HG03354 (cell line): ENCODE measurements around the gene SPOCK2.
"Not testable (repeated sequence)": the region's sequence is repeated elsewhere in the genome, so short reads cannot be mapped to it uniquely, and the experiment has no call there.

Experiments used
- ATAC-seq: cut with Tn5 transposase; IDR thresholded peaks from one replicate; pipeline ENCODE4 v1.9.1; 2021; ENCODE audit warnings: mild to moderate bottlenecking; ENCODE audit not compliant: unreplicated experiment, poor library complexity, severe bottlenecking

Gene SPOCK2, protein sequence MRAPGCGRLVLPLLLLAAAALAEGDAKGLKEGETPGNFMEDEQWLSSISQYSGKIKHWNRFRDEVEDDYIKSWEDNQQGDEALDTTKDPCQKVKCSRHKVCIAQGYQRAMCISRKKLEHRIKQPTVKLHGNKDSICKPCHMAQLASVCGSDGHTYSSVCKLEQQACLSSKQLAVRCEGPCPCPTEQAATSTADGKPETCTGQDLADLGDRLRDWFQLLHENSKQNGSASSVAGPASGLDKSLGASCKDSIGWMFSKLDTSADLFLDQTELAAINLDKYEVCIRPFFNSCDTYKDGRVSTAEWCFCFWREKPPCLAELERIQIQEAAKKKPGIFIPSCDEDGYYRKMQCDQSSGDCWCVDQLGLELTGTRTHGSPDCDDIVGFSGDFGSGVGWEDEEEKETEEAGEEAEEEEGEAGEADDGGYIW

DNA sequence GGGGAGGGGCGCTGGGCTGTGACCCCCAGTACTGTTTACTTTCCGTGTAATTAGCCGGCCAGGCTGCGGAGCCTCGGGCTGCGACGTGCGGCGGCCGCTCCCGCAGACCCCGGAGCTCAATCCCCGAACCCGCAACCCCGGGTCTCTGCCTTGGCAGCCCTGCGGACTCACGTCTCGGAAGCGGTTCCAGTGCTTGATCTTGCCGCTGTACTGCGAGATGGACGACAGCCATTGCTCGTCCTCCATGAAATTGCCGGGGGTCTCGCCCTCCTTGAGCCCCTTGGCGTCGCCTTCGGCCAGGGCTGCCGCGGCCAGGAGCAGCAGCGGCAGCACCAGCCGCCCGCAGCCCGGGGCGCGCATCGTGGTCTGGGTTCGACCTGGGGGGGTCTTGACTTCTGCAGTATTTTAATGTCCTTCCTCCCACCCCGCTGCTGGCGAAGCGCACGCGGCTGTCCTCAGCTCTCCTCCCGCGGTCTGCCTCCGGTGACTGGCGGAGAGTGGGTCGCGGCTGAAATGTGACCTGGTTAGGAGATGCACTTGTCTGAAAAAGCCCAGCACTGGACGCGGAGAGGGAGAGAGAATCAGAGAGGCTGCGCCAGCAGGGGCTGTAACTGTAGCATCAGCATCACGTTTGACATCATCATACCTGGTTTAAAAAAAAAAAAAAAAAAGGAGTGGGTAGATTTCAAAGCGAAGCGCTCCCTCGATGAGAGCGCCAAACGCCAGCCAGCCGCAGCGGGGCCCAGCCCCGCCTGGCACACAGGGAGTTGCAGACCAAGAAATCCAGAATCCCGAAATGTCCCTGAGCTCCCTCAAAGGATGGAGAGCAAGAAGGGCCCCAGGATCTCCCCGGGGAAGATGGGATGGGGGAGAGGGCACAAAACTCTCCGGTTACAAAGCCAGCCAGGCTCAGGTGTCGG, at the start of gene SPOCK2:
Gene SPOCK2 (minus strand): TSS at position 583 of the 920 bp plus-strand sequence. CDS start 223 bp downstream, at position 360.
- no peak for ATAC-seq

DNA sequence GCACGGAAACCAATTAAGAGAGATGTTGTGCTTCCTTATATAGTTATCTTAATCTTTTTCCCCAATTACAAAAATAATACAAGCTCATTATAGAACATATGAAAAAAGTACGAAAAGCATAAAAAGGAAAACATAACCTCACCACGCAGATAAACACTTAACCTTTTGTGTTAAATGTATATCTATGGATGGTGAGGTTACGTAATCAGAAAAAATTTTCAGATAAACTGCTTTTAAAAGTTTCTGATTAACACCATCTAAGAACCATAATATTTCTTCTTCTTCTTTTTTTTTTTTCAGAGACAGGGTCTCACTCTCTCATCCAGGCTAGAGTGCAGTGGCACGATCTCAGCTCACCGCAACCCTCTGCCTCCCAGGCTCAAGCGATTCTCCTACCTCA, 49.2 kb upstream of the SPOCK2 start:
- no peak for ATAC-seq

DNA sequence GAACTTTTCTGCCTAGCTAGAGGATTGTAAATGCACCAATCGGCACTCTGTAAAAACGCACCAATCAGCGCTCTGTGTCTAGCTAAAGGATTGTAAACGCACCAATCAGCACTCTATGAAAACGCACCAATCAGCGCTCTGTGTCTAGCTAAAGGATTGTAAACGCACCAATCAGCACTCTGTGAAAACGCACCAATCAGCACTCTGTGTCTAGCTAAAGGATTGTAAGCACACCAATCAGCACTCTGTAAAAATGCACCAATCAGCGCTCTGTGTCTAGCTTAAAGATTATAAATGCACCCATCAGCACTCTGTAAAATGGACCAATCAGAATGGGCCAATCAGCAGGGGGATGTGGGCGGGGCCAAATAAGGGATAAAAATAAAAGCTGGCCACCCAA, 47.9 kb upstream of the SPOCK2 start:
- not testable (repeated sequence) for ATAC-seq

DNA sequence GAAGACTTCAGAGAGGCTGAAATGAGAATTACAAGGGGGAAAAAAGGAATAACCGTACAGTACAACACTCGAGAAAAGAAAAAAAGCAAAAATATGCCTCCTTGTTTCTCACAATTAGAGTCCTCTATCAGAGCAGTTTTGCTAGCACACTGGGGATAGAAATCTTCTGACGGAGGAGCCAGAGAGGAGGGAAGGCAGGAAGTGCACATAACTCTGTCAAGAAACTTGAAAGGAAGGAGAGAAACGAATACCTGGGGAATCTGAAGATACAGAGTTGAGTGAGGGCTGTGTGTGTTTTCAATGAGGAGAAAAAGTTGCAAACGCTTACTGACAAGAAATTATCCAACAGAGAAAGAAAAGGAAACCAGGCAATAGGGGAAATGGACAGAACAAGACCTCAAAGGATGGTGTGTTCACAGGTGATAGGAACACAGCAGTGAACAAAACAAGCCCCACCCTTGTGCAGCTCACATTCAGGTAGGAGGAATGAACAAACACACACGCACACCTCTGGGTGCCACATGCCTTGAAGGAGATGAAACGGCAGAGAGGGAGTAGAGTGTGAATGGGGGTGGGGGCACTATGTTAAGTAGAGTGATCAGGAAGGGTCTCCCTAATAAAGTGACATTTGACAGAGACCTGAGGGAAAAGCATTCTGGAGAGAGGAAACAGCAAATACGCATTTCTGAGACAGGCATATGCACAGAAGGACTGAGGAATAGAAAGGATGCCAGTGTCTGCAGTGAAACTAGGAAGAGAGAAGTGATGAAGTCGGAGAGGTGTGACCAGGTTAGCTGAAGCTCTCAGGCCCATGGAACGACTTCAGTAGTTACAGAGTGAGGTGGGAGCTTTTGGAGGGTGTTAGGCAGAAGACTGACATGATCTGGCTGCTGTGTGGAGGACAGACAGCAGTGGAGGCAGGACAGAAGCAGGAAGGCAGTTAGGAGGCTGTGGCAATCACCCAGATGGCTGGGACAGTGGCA, 46.7 kb upstream of the SPOCK2 start:
- no peak for ATAC-seq

DNA sequence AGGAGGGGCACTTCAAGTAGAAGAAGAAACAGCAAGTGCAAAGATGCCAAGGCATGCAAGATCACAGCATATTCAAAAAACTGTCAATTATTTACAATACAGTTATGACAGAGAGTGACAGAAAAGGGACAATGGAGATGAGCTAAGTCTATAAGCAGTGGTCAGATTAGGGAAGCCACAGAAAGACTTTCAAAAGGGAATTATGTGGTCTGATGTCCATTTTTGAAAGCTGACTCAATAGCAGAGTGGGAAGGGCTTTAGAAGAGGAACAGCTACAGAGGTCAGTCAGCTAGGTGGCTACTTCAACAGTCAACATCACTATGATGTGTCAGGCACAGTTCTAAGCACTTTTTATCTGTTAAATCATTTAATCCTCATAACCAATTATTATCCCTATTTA, 45.2 kb upstream of the SPOCK2 start:
- peak; percentile 84 for ATAC-seq

DNA sequence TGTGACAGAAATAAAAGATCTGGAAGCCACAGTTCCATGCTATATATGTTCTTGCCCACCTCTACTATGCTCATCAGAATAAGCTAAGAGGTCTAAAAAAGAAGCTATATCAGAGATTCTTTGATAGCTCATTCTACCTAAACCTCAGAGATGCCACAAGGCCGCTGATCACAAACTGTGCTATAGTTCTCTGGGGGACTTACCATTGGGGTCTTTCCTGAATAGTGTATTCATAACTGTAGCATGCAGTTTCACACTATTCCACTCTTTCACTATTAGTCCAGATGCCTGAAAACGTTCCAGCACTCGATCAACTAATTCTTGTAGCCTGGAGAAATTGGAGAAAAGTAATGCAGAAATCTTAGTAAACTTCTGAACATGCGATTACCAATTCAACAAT, 44.5 kb upstream of the SPOCK2 start:
- ATAC-seq = no peak

DNA sequence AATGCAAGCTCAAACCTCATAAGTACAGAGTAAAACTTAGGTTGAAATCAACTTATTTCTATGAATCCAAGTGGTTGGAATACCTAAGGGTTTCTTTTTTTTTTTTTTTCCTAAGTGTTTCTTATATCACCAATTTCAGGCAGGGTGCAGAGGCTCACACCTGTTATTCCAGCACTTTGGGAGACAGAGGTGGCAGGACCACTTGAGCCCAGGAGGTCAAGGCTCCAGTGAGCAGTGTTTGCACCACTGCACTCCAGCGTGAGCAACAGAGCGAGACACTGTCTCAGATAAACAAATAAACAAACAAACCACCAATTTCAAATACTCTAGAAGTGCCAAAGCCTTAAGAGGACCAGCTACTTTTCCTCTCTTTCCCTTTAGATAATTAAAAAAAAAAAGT, 39.2 kb upstream of the SPOCK2 start:
- ATAC-seq = no peak

DNA sequence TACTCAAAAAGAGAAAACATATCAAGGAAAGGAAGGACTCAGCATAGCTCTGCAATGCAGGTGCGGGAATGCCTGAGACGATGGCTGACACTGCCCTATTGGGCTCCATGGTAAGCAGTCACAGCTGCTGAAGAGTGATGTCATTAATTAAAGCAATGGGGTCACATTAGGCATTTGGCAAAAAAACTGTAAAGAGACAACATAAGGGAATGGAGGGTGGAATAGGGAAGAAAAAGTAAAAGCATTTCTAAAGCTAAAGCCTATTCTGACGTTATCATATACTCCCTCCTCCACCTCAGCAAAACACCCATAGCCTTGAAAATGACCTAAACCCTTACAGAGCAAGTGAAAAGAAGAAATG, 38.5 kb upstream of the SPOCK2 start:
- no peak for ATAC-seq

DNA sequence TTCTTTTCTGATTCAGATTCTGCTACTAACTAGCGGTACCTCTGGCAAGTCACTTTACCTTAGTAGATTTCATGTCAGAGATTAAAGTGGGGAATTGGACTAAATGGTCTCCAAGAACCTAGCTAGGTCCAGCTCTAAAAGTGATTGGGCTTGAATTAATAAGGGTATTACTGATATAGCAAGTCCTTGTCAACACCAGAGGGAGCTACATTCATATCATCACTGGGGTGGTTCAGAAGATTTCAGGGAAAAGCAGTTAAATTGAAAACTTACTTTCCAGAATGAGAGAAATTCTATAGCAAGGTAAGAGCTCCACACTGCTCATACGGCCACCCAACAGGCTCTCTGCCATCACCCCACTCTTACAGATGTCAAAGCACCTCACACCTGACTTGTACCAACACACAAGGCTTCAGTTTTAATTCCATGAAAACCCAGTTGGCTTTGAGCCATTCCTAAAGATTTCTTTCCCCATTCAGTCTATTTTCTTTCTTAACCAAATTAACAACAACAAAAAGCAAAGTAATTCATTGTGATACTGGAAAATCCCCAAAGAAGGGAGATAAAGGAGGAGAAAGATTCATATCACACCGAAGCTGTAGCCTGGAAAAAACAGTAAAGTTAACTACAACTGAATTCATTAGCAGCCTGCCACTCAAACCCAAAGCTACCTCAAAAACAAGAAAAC, 38.0 kb upstream of the SPOCK2 start:
- no peak for ATAC-seq

DNA sequence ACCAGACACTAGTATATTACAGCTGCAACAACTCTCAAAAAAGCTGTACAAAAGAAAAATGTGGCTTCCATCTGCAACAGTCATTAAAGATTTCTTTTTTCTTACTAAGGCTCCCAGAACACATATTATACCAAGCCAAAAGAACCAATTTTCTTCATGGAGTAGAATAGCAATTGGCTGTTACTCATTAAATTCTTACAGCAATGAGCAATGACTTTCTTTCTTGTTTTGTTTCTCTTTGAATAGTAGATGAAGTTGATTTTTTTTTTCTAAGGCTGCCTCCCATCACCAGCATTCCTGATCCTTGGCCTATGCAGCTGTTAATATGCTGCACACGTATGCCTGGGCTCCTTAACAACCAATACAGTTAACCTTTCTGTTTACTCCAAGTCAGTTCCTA, 36.6 kb upstream of the SPOCK2 start:
- ATAC-seq = no peak

DNA sequence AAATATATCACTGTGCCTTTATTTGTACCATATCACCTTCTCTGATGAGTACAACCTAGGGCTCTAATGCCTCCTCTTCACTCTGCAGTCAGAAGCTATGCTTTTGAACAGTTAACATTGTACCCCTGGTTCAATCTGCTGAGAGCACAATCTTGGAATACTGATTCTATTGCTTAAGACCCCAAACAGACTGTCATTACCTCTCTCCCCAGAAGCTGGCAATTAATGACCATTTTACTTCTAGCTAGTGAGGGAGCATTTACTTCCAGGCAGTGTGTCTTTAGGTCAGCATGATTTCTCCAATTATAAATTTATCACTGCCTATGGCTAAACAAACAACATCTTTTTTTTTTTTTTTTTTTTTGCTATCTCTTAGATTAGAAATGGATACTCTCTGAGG, 36.0 kb upstream of the SPOCK2 start:
- no peak for ATAC-seq

DNA sequence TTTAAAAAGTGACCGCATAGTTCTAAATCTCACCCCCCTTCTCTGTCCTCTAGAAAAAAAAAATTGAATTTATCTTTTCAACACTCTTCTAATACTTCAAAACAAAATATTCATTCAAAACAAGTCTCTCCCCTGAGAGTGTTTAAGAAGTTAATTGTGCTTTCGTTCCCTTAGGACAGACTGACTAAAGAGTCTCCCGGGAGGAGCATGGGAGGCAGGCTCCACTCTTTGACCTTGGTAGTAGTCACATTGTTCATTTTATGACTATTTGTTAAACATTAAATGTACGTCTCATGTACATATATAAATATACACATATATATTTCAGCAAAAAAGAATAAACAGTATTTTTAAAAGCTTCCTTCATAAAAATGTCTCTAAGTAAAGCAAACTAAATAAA, 35.3 kb upstream of the SPOCK2 start:
- no peak for ATAC-seq

DNA sequence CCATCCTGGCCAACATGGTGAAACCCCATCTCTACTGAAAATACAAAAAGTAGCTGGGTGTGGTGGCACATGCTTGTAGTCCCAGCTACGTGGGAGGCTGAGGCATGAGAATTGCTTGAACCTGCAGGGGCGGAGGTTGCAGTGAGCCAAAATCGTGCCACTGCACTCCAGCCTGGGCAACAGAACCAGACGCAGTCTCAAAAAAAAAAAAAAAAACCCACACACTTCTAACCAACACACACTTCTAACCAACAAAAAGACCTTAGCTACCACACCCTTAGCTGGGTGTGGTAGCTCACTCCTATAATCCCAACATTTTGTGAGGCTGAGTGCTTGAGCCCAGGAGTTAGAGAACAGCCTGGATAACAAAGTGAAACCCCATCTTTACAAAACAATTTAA, 33.9 kb upstream of the SPOCK2 start:
- ATAC-seq = no peak

DNA sequence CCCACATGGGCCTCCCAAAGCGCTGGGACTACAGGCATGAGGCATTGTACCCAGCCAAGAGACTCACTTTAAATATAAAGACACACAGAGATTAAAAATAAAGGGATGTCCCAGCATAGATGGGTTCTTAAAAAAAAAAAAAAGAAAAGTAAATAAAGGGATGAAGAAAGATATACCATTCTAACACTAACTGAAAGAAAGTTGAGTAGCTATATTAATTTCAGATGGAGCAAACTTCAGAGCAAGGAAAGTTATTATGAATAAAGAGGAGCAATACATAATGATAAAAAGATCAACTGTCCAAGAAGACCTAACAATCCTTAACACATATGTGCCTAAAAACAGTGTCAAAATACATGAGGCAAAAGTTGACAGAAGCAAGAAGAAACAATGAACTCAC, 33.0 kb upstream of the SPOCK2 start:
- no peak for ATAC-seq

DNA sequence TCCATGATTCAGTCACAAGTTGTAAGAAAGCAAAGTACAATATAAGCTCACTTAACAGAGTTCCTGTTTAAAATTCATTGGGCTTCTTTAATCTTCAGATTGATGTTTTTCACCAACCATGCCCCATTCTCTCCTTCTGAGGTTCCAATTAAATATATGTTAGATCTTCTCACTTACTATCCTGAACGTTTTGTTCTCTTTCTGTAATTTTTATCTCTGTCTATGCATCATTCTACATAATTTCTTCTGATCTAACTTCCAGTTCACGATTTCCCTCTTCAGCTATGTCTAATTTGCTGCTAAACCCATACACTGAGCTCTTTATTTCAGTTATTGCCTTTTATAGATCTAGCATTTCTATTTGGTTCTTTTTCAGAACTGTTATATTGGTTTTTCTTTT, 28.0 kb upstream of the SPOCK2 start:
- no peak for ATAC-seq

DNA sequence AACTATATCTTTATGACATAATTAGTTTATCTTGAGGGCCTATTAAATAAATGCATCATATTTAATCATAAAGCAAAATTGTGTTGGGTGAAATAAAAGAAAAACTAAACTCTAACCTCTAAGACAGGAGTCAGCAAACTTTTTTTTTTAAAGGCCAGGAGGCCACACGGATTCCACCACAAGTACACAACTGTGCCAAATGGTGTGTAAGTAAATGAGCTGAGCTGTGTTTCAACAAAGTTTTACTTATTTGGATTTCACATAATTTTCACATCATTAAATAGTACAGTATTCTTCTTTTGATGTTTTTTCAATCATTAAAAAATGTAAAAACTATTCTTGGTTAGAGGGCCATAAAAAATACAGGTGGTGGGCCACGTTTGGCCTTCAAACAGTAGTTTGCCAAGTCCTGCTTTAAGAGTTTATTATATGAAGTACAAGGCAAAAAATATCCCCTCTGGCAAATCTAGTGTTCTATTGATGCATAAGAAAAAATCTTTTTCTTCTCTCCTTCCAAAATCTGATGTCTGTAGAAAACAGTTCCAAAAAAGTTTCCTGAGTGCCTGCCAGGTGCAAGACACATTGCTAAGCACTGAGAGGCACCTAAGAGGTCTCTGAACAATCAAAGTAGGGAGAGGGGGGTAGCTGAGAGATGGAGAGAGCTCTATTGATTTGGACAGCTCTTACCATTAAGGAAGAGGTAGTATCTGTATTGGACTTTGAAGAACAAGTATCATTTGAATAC, 26.5 kb upstream of the SPOCK2 start:
- no peak for ATAC-seq

DNA sequence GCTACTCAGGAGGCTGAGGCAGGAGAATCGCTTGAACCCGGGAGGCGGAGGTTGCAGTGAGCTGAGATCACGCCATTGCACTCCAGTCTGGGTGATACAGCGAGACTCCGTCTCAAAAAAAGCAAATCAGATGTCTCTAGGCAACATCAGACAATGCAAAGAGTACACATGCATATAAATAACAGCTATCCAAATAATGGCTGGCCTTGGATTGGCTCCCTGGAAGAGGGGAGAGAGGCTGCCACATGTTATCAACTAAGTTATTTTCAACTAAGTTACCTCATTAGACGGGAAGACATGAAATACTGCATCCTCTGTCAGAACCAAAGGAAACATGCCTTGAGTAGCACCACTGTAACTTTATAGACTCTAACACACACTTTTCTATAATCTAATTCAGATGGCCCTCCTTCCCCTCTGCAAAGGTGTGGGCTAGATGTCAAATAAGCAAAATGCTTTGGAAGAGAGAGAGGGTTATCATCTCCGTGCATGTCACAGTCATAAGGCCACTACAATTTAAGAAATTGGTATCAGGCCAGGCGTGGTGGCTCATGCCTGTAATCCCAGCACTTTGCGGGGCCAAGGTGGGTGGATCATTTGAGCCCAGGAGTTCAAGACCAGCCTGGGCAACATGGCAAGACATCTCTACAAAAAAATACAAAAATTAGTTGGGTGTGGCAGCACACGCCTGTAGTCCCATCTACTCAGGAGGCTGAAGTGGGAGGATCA, 22.5 kb upstream of the SPOCK2 start:
- ATAC-seq = no peak

DNA sequence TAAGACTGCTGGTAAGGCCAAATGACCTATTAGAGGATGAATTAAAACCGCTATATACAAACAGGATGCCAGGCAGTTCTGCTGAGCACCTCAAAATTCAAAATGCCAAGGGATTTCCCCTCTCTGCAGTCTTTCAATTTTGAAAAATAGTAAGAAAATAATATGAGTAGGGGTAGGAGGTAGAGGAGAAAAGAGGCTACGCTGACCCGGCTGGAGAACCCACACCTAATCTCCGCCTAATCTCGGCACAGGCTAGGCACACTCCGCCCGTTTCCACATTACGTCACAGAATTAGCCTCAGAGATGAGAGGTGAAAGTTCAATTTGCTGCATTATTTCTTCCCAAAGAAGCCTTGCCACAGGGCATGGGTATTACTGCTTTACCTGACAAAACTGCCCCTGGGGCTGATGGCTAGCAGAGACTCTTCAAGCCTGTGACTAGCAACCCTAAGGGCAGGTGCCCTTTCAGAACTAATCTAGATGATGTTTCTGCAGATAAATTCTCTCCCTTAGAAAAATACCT, 21.3 kb upstream of the SPOCK2 start:
- ATAC-seq = no peak
